Ovary (tissue), 3 donors: ENCODE data around the gene ATP6V1B1.

ENCODE experiments used
- CTCF ChIP-seq, 3 donors: fragments of 450-650 bp in 2 of 3; fragments of 200-600 bp in 1 of 3; IDR thresholded peaks; one replicate each; pipeline versions ENCODE4 v1.5.1 to v1.8.0; 2016 to 2022; ENCODE audit warnings: antibody characterized with exemption in 3 of 3, mild to moderate bottlenecking in 1 of 3
- EP300 ChIP-seq: sonication (generic); formaldehyde crosslinking; IDR thresholded peaks from one replicate; pipeline ENCODE4 v1.6.1; 2017; ENCODE audit warnings: antibody characterized with exemption
- POLR2A ChIP-seq: fragments of 450-650 bp; IDR thresholded peaks from one replicate; pipeline ENCODE4 v1.6.1; 2017; ENCODE audit warnings: antibody characterized with exemption, mild to moderate bottlenecking, moderate library complexity
- donor health status: DM: no; HTN: no; CAD: no.

GRCh38 chr2:70936979-70937811, 1.5 kb downstream of the ATP6V1B1 start:
- TF ChIP-seq POLR2A: no peak
- TF ChIP-seq CTCF (IDR thresholded peaks at IDR 0.05): no peak
- no peak for TF ChIP-seq EP300
